ENCODE results near the gene DCAF8L2.
"Not testable (repeated sequence)": the region's sequence is repeated elsewhere in the genome, so short reads cannot be mapped to it uniquely, and the experiment has no call there.

The DCAF8L2 gene

DNA sequence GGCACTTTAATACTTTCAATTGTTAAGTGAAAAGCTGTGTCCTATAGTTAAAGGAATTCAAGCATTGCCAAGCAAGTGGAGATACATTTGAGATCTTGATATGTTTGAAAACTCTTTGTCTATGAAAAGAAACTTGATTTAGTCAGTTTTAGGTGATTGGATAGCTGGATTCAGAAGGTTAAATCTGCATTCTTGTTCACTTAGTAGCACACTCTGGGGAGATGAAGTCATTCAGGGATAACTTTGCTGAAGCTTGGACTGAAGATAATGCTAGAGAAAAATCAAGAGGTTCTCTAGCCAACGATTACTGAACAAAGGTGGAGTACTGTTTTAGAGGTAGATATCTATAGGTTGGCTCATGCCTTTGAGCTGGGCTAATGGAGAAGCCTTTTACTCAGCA is 90.6 kb downstream of the DCAF8L2 start:
- DNase-seq: no peak

DNA sequence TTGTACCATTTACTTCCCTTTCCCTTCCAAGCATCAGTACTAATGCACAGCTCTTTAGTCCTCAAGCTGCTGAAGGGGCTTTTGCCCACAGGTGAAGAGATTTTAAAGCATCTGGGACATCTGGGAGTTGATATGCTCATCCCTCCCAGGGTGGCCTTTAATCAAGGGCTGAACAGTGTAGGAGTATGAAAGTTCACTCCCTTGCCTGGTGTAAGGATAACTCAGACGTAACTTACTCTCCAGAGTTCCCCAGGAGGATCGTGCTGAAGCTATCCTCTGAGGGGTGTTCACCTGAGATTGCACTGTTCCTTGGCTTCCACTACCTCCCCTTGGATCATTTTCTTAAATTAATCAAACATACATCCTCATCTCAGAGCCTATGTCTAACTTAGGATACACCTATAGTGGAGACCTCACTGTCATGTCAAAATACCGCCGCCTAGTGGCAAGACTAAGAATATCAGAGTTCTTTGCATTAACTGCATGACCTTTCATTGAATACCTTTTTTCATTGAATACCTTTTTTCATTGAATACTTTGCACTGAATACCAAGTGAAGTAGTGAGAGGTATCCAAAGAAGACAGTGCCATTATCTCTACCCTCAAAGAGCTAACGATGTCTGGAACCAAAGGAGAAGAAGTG is 93.5 kb downstream of the DCAF8L2 start:
- DNase-seq: not testable (repeated sequence)

DNA sequence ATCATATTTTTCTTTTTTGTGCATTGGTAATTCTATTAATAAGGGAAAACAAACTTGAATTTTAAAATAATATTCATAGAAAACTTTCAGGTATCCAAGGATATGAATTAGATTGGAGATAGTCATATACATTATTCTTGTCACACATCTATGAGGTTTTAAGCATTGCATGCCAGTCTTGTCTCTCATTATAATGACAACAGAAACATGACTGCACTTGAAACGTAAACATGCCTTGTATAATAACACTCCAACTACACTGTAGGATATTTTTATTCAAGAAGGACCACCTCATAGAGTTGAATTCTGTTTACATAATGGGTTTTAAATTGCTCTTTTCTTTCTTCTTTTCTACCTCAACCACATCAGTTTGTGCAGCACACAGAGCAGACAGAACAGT is 104.5 kb downstream of the DCAF8L2 start:
- DNase-seq: no peak

DNA sequence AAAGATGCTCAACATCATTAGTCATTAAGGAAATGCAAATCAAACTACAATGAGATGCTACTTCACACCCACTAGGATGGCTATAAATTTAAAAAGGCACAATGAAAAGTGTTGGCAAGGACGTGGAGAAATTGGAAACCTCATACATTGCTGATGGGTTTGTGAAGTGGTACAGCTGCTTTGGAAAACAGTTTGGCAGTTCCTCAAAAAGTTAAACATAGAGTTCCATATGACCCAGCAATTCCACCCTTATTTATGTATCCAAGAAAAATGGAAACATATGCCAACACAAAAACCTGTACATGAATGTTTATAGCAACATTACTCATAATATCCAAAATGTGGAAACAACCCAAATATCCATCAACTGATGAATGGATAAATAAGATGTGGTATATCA is 116.4 kb downstream of the DCAF8L2 start:
- DNase-seq: no peak

DNA sequence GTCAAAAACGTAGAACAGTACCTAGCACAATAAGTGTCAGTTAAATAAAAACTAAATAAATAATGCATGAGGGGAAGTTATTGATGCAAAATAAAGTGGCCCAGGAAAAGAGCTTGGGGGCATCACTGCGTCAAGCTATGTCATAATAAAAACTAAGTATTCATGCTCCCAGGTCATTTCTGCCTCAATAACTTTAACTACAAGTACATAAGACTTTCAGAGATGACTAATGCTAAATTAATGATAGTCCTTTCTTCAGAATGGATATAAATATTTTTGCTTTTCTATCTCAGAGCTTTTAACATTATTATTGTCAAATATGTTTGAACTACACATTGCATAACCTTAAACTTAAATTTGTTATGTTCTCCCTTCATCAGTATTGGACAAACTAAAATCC is 125.5 kb downstream of the DCAF8L2 start:
- DNase-seq: no peak

DNA sequence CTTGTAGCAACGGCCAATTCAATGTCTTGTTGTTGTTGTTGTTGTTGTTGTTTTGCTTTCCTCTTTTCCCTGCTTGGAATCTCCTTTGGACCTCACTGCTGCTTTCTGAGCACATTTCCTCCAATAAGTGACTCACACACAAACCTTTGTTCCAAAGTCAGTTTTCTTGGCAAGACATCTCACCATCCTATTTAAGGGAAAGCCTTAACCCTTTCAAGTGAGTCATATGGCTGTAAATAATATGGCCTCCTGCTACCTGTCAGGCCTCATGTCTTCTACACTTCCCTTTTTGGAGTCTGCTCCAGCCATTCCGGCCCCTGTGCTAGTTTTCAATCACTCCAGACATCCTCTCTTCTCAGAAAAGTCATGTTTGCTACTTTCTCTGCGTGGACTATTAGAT is 138.1 kb downstream of the DCAF8L2 start:
- DNase-seq: no peak

DNA sequence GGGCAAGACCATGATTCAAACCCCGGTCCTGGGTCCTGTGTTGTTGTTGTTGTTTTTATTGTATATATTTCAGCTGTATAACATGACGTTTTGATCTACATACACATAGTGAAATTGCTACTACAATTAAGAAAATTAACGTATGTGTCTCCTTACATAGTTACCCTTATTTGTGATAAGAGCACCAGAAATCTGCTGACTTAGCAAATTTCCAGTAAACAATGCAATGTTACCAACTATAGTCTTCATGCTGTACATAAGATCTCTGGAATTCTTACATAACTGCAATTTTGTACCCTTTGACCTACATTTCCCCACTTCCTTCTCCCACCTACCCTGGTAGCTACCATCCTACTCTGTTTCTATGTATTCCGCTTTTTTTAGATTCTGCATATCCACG is 141.8 kb downstream of the DCAF8L2 start:
- DNase-seq: no peak

DNA sequence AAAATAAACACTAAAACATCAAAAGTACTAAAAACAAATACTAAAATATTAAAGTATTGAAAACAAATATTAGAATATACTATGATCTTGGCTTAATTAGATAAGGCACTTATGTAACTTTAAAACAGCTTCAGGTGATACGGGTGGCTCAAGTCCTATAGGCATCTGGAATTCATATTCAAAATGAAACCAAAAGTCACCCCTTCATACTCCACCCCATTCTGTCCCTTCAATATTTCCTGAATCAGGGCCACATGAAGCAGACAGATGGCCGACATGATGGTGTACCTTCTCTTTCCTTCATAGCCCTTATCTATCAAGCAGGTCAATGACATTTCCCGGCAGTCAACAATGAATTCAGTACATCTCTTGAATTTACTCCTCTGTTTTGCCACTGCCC is 145.8 kb downstream of the DCAF8L2 start:
- DNase-seq: no peak

DNA sequence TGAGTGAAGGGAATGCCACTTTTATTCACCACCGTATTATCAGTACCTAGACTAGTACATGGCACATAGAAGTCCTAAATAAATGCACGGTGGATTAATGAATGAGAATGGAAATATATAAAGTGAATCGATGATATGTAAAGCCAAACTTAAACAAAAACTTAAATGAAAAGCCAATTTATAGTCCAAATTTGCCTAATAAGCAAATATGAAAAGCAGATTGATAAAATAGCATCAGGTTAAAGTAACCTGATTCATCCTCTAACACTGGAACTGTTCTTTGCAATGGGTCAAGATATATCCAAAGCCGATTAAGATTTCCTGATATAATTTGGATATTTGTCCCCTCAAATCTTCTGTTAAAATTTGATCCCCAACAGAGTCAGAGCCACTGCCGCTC is 150.8 kb downstream of the DCAF8L2 start:
- no peak for DNase-seq

DNA sequence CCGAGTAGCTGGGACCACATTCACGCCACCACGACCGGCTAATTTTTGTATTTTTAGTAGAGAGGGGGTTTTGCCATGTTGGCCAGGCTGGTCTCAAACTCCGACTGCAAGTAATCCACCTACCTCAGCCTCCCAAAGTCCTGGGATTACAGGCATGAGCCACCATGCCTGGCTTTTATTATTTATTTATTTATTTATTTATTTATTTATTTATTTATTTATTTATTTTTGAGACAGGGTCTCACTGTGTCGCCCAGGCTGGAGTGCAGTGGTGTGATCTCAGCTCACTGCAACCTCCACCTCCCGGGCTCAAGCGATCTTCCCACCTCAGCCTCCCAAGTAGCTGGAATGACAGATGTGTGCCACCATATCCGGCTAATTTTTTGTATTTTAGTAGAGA is 153.4 kb downstream of the DCAF8L2 start:
- DNase-seq: not testable (repeated sequence)

DNA sequence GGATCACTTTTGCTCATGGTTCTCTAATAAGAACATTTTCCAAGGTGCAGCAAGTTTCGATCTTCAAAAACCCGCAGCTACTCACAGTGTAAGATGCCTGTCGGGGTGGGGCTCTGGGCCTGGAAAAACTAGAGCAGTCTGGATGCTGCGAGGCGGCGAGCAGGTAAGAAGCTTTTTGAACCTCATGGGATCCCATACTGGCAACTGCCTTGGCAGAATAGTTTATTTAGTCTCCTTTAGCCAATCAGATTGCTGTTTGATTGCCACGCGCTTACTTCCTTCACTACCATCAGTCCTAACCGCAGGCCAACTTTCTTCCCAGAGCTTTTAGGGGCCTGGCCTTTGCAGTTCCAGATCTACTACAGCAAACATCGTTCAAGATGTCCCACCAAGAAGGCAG is 156.4 kb downstream of the DCAF8L2 start:
- no peak for DNase-seq

DNA sequence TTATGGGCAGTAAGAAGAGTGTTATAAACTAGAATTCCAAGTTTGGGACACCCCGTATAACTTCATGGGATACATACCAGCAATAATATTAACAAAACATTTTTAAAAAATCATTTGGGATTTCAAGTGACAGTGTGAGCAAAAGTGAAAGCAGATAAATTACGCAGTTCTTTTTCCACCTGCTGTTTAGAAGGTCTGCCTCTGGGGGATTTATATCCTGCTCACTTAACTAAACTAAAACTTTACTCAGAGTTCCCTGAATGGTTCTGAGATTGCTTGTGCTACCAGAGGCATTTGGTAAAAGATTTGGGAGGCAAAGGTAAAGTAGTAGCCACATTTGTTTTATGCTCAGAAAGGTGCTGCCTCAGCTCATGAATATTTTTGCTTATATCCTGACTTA is 160.2 kb downstream of the DCAF8L2 start:
- not testable (repeated sequence) for DNase-seq

DNA sequence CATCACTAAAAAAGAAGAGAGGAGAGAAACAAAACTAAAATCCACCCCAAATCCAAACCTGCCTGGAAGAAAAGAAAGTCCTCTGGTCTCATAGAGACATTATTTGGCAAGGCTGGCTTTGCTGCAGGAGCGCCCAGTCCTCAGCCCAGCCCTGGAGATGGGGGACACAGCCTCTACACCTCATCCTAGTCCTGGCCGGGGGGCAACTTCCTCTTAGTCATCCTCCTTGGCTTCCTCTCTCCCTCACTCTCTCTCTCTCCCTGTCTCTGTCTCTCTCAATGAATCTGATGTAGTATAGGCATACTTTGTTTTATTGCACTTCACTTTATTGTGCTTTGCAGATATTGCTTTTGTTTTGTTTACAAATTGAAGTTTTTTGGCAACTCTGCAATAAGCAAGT is 161.8 kb downstream of the DCAF8L2 start:
- no peak for DNase-seq

DNA sequence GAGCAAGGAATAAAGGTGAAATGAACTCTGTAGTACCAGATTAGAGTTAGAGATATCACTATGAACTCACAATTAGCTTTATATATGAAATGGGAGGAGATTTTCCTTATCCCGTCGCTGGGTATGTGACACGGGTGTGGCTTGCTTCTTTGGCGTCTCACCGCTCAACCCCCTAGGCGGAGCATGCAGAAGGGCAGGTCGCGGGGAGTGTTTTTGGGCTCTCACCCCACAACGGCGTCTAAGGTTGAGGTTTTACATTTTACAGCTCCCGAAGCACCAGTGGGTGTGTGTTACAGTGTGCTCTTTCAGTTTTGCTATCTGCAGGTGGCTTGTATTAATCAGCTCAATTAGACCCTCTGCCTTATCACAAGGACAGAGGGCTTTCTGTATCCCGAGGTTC is 175.6 kb downstream of the DCAF8L2 start:
- DNase-seq: no peak

DNA sequence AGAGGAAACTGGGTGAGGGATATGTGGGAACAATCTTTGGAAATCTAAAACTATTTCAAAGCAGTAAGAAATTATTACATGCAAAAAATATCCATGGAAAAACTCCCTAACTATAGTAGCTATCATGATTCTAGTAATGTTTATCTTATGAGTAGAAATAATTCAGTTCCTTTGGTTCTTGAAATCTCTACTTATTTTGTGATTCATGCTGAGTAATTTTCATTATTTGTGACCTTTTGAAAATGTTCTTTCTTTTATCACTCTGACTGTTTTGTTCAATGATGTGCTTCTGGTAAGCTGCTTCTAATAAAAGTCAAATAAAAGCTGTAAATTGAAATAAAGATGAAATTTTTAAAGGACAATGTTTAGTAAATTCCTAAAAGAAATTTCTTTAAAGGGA is 177.2 kb downstream of the DCAF8L2 start:
- DNase-seq: no peak

DNA sequence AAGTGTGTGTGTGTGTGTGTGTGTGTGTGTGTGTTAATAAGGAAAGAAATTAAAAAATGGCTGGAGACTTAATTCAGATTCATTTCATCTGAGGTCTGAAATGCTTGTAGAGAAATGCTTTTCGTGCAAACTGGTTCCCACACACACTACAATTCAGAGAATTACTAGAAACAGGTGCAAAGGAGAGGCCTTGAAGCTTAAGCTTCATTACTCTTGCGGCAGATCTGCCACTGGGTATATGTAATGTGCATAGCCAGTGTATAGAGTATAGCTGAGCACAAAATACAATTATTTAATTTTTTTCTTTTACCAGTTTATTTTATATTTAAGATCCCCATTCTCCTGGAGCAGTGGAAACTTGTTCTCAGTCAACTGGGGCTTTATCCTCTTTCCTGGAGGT is 185.8 kb downstream of the DCAF8L2 start:
- no peak for DNase-seq

DNA sequence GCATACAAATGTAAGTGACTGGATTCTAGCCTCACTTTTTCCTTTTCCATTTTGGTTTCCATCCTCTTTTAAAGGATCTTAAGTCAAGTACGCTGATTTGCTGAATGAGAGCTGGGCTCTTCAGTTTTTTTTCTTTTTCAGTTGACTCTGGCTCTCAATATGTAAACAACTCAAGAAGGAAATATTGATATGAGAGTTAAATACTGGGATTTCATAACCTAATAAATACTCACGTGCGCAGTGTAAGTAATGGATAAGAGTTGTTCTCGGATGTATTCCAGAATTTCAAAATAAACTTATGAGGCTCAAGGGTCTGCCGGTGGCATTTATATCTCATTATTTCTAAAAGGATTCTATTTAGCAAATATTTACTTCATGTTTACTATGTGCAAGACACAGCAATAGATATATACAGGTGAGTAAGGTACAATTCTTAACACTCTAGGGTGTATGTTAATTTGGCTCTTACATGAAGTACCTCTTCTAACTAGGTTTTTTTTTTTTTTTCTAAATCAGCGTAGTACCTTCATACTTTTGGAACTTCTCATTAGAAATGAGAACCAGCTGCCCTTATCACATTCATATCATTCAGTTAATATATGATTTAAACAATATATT is 206.6 kb downstream of the DCAF8L2 start:
- DNase-seq: no peak

DNA sequence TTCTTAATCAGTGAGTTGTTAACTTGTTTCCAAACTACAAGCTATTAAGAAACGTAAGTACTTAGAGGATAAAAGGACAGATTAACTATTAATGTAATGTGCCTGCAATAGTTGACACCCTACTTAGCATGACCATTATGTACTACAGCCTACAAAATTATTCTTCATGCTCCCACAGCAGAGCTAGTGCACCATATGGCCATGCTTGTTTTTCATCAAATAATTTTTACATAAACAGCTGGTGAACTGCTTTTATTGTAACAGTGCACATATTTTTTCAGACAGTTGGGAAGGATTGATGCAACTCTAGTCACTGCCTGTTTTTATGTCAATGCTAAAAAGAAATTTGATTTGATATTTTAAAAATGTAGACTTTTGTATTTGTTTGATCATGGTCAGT is 207.4 kb downstream of the DCAF8L2 start:
- DNase-seq: no peak

Measured in NCI-H1436 (cell line).